ENCODE results near the gene GLIS1.

DNA sequence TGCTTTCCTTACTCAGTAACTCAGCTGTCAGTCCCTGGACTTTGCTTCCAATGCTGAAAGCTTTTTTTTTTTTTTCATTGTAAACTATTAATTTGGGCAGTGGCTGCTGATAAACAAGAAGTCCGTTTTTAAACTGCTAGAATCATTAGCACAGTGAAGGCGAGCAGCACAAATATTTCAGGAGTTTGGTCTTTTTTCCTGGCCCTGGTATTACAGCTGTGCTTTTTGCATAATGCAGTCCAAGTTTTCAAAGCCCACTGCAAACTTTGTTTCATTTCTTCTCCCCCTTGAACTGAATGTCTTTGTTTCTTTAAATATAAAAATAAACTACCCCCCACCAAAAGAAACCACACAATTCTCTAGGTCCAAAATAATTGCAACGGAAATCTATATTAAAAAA, 6.6 kb downstream of the GLIS1 start:
- TF ChIP-seq KAT2A (conservative IDR thresholded peaks at IDR 0.05; ENCODE audit: control insufficient read depth, low read depth, low read length): no peak
- TF ChIP-seq NRF1 (conservative IDR thresholded peaks at IDR 0.05; ENCODE audit: low read depth, low read length): no peak

Data from GM12878 (cell line).